Measurements from ENCODE around the gene ZG16B.

GRCh38 chr16:2786061-2786825 lies 43.9 kb upstream of the ZG16B start:
- no peak for TF ChIP-seq ZNF48 (tag by site-specific recombination; IDR thresholded peaks at IDR 0.05)
- no peak for TF ChIP-seq ZNF423 (tag by site-specific recombination; IDR thresholded peaks at IDR 0.05)
- no peak for TF ChIP-seq ZSCAN16 (tag by site-specific recombination; IDR thresholded peaks at IDR 0.05)
- TF ChIP-seq ZNF24 (tag by site-specific recombination; IDR thresholded peaks at IDR 0.05) = no peak
- no peak for TF ChIP-seq CTCF (tag by site-specific recombination; IDR thresholded peaks at IDR 0.05)
